Measurements from ENCODE around the gene OR5H15. TPM values are rescaled to one million over a fixed set of nuclear protein-coding genes. Genes with fewer than 3 reads are reported as not detected.

OR5H15 gene
- total RNA-seq, 1 donor from 2014 or later = not detected

DNA sequence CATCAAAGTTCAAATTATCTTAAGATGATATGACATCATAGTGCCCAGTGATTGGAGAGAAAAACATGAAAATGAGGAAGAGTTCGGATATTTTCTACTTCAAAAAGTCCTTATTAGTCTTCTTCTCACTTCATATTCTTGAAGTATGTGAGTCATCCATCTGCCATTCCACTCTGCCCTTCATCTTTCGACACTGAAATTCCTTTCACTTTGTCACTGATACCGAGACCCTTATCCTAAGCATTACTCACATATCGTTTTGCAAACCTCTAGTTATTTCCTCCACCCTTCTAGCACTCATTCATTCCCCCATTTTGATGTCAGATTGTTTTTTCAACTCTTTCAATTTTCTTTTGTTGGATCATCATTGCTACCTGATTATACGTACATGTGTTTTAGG lies 15.3 kb upstream of the OR5H15 start:
- Histone ChIP-seq H3K27ac (ENCODE audit: low read depth, low read length) (no peak overlapping the region), H4K20me1 (ENCODE audit: insufficient read depth, low read length) (no peaks in the 10 kb centered on the region), H3K9me3 (ENCODE audit: insufficient read depth, low read depth, low read length) (no peaks in the 10 kb centered on the region), H3K4me3 (ENCODE audit: insufficient read depth, low read depth, low read length) (no peak overlapping the region), H3K36me3 (ENCODE audit: insufficient read depth, low read length) (no peaks in the 10 kb centered on the region), H3K4me1 (ENCODE audit: insufficient read depth, low read length) (no peaks in the 10 kb centered on the region), H3K27me3 (ENCODE audit: insufficient read depth, low read length) (no peaks in the 10 kb centered on the region), H3K4me2 (ENCODE audit: low read length) (no peak overlapping the region), H2AFZ (ENCODE audit: low read depth, low read length) (no peak overlapping the region), H3K79me2 (ENCODE audit: insufficient read depth, low read length) (no peaks in the 10 kb centered on the region), H3K9ac (ENCODE audit: low read length) (no peak overlapping the region)
- no peaks in the 10 kb centered on the region for H3K27me3 Mint-ChIP-seq (ENCODE audit: low read depth, unreplicated experiment)
- no peak for TF ChIP-seq EZH2 (IDR thresholded peaks at IDR 0.05; ENCODE audit: insufficient read depth, low read length)
- TF ChIP-seq CTCF (IDR thresholded peaks at IDR 0.05; ENCODE audit: insufficient read depth, low read depth, low read length) = no peak
- H3K36me3 Mint-ChIP-seq (ENCODE audit: low read depth, unreplicated experiment) = no peaks in the 10 kb centered on the region
- peak overlapping the region; percentile 64 for H3K27ac Mint-ChIP-seq (ENCODE audit: unreplicated experiment)
- H3K4me3 Mint-ChIP-seq (ENCODE audit: unreplicated experiment) = no peak overlapping the region
- H3K4me1 Mint-ChIP-seq (ENCODE audit: low read depth, unreplicated experiment) = peaks cover 12% of the 10 kb centered on the region
- no peak for FAIRE-seq
- peak; percentile 16 for DNase-seq (ENCODE audit: low read depth)
- peaks cover 12% of the 10 kb centered on the region for H3K9me3 Mint-ChIP-seq (ENCODE audit: unreplicated experiment)

- H3K4me1 ChIP-seq (ENCODE audit: insufficient read depth, low read length) = no peaks in the 10 kb centered on the region
- no peak for FAIRE-seq
- no peaks in the 10 kb centered on the region for H3K27me3 ChIP-seq (ENCODE audit: insufficient read depth, low read length)
- no peaks in the 10 kb centered on the region for H4K20me1 ChIP-seq (ENCODE audit: insufficient read depth, low read length)
- H3K4me2 ChIP-seq (ENCODE audit: low read length) = no peak overlapping the region
- H3K79me2 ChIP-seq (ENCODE audit: insufficient read depth, low read length) = no peaks in the 10 kb centered on the region
- no peak overlapping the region for H3K4me3 Mint-ChIP-seq (ENCODE audit: unreplicated experiment)
- H3K9ac ChIP-seq (ENCODE audit: low read length) = no peak overlapping the region
- no peak overlapping the region for H2AFZ ChIP-seq (ENCODE audit: low read depth, low read length)
- no peak overlapping the region for H3K4me3 ChIP-seq (ENCODE audit: insufficient read depth, low read depth, low read length)
- no peak overlapping the region for H3K27ac Mint-ChIP-seq (ENCODE audit: unreplicated experiment)
- H3K4me1 Mint-ChIP-seq (ENCODE audit: low read depth, unreplicated experiment) = no peaks in the 10 kb centered on the region
- no peaks in the 10 kb centered on the region for H3K9me3 ChIP-seq (ENCODE audit: insufficient read depth, low read depth, low read length)
- H3K36me3 Mint-ChIP-seq (ENCODE audit: low read depth, unreplicated experiment) = peaks cover 2% of the 10 kb centered on the region
- TF ChIP-seq CTCF (IDR thresholded peaks at IDR 0.05; ENCODE audit: insufficient read depth, low read depth, low read length) (no peak), EZH2 (IDR thresholded peaks at IDR 0.05; ENCODE audit: insufficient read depth, low read length) (no peak)
- H3K9me3 Mint-ChIP-seq (ENCODE audit: unreplicated experiment) = peaks cover 4% of the 10 kb centered on the region
- no peak overlapping the region for H3K27ac ChIP-seq (ENCODE audit: low read depth, low read length)
- H3K36me3 ChIP-seq (ENCODE audit: insufficient read depth, low read length) = no peaks in the 10 kb centered on the region
- no peaks in the 10 kb centered on the region for H3K27me3 Mint-ChIP-seq (ENCODE audit: low read depth, unreplicated experiment)
- no peak for DNase-seq (ENCODE audit: low read depth)
Measured at GRCh38 chr3:98171071-98171470, 4.6 kb downstream of the OR5H15 start.

DNA sequence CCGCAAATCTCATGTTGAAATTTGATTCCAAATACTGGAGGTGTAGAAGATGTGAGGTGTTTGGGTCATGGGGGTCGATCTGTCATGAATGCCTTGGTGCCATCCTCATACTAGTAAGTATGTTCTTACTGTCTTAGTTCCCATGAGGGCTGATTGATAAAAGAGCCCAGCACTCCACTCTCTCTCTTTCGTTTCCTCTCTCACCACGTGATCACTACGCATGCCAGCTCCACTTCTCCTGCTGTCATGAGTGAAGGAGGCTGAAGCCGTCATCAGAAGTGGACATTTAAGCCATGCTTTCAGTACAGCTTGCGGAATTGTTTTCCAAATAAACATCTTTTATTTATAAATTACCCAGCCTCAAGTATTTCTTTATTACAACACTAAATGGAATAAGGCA lies 6.1 kb downstream of the OR5H15 start:
- no peak overlapping the region for H3K27ac ChIP-seq (ENCODE audit: low read depth, low read length)
- peaks cover 2% of the 10 kb centered on the region for H3K27me3 Mint-ChIP-seq (ENCODE audit: low read depth, unreplicated experiment)
- H3K79me2 ChIP-seq (ENCODE audit: insufficient read depth, low read length) = no peaks in the 10 kb centered on the region
- H3K4me3 ChIP-seq (ENCODE audit: insufficient read depth, low read depth, low read length) = no peak overlapping the region
- H4K20me1 ChIP-seq (ENCODE audit: insufficient read depth, low read length) = no peaks in the 10 kb centered on the region
- H3K9me3 Mint-ChIP-seq (ENCODE audit: unreplicated experiment) = peaks cover 4% of the 10 kb centered on the region
- no peak overlapping the region for H3K9ac ChIP-seq (ENCODE audit: low read length)
- H3K9me3 ChIP-seq (ENCODE audit: insufficient read depth, low read depth, low read length) = no peaks in the 10 kb centered on the region
- no peak overlapping the region for H2AFZ ChIP-seq (ENCODE audit: low read depth, low read length)
- DNase-seq (ENCODE audit: low read depth) = no peak
- no peaks in the 10 kb centered on the region for H3K27me3 ChIP-seq (ENCODE audit: insufficient read depth, low read length)
- TF ChIP-seq CTCF (IDR thresholded peaks at IDR 0.05; ENCODE audit: insufficient read depth, low read depth, low read length) = no peak
- no peak for TF ChIP-seq EZH2 (IDR thresholded peaks at IDR 0.05; ENCODE audit: insufficient read depth, low read length)
- no peaks in the 10 kb centered on the region for H3K4me1 ChIP-seq (ENCODE audit: insufficient read depth, low read length)
- no peaks in the 10 kb centered on the region for H3K36me3 ChIP-seq (ENCODE audit: insufficient read depth, low read length)
- H3K4me3 Mint-ChIP-seq (ENCODE audit: unreplicated experiment) = no peak overlapping the region
- H3K4me1 Mint-ChIP-seq (ENCODE audit: low read depth, unreplicated experiment) = no peaks in the 10 kb centered on the region
- no peak for FAIRE-seq
- H3K27ac Mint-ChIP-seq (ENCODE audit: unreplicated experiment) = no peak overlapping the region
- peaks cover 2% of the 10 kb centered on the region for H3K36me3 Mint-ChIP-seq (ENCODE audit: low read depth, unreplicated experiment)
- no peak overlapping the region for H3K4me2 ChIP-seq (ENCODE audit: low read length)

All from astrocyte (in vitro differentiated cells and primary cell).